ENCODE results near the gene MDH2.
"Not testable (repeated sequence)": the region's sequence is repeated elsewhere in the genome, so short reads cannot be mapped to it uniquely, and the experiment has no call there.

Gene MDH2

GRCh38 chr7:76089865-76090475, 42.1 kb downstream of the MDH2 start:
- TF ChIP-seq EZH2phosphoT487 (IDR thresholded peaks at IDR 0.05; ENCODE audit: borderline replicate concordance) (no peak), CTCF (conservative IDR thresholded peaks at IDR 0.05; ENCODE audit: low read length) (no peak)
- Histone ChIP-seq H3K9ac (ENCODE audit: low read depth, low read length, poor library complexity, severe bottlenecking) (no peak overlapping the region), H4K20me1 (ENCODE audit: insufficient read depth, low read length, poor library complexity, severe bottlenecking) (no peaks in the 10 kb centered on the region), H2AFZ (ENCODE audit: low read length) (no peak overlapping the region), H3K4me2 (ENCODE audit: low read depth, low read length, poor library complexity, severe bottlenecking) (no peak overlapping the region), H3K4me3 (ENCODE audit: low read length, poor library complexity, severe bottlenecking) (no peak overlapping the region), H3K9me2 (replicated peaks; ENCODE audit: low read depth, low read length) (no peaks in the 10 kb centered on the region), H3K36me3 (ENCODE audit: insufficient read depth, low read length) (peaks cover 4% of the 10 kb centered on the region; the same call in 1 of the 2 replicates), H3K79me2 (ENCODE audit: insufficient read depth, low read length) (no peaks in the 10 kb centered on the region), H3K9me3 (ENCODE audit: insufficient read depth, low read depth, low read length) (no peaks in the 10 kb centered on the region), H3F3A (ENCODE audit: low read depth) (no peaks in the 10 kb centered on the region), H3K27me3 (ENCODE audit: insufficient read depth, low read length, poor library complexity, severe bottlenecking) (no peaks in the 10 kb centered on the region), H3K4me1 (ENCODE audit: insufficient read depth, low read length, poor library complexity, severe bottlenecking) (no peaks in the 10 kb centered on the region)

DNA sequence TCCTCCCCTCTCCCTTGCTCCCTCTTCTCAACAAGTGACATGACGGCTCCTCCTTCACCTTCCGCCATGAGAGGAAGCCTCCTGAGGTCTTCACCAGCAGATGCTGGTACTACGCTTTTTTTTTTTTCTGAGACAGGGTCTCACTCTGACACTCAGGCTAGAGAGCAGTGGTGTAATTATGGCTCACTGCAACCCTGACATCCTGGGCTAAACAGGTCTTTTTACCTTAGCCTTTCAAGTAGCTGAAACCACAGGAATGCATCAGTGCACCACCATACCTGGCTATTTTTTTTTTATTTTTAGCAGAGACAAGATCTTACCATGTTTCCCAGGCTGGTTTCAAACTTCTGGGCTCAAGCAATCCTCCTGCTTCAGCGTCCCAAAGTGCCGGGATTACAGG, 43.6 kb downstream of the MDH2 start:
- Histone ChIP-seq H3K9ac (ENCODE audit: low read depth, low read length, poor library complexity, severe bottlenecking) (no peak overlapping the region), H4K20me1 (ENCODE audit: insufficient read depth, low read length, poor library complexity, severe bottlenecking) (no peaks in the 10 kb centered on the region), H3K4me2 (ENCODE audit: low read depth, low read length, poor library complexity, severe bottlenecking) (no peak overlapping the region), H2AFZ (ENCODE audit: low read length) (no peak overlapping the region), H3F3A (ENCODE audit: low read depth) (no peaks in the 10 kb centered on the region), H3K79me2 (ENCODE audit: insufficient read depth, low read length) (no peaks in the 10 kb centered on the region), H3K4me3 (ENCODE audit: low read length, poor library complexity, severe bottlenecking) (no peak overlapping the region), H3K9me2 (replicated peaks; ENCODE audit: low read depth, low read length) (no peaks in the 10 kb centered on the region), H3K36me3 (ENCODE audit: insufficient read depth, low read length) (peaks cover 4% of the 10 kb centered on the region; the same call in 1 of the 2 replicates), H3K27me3 (ENCODE audit: insufficient read depth, low read length, poor library complexity, severe bottlenecking) (no peaks in the 10 kb centered on the region), H3K4me1 (ENCODE audit: insufficient read depth, low read length, poor library complexity, severe bottlenecking) (no peaks in the 10 kb centered on the region), H3K9me3 (ENCODE audit: insufficient read depth, low read depth, low read length) (no peaks in the 10 kb centered on the region)
- TF ChIP-seq EZH2phosphoT487 (IDR thresholded peaks at IDR 0.05; ENCODE audit: borderline replicate concordance) (no peak), CTCF (conservative IDR thresholded peaks at IDR 0.05; ENCODE audit: low read length) (no peak)

DNA sequence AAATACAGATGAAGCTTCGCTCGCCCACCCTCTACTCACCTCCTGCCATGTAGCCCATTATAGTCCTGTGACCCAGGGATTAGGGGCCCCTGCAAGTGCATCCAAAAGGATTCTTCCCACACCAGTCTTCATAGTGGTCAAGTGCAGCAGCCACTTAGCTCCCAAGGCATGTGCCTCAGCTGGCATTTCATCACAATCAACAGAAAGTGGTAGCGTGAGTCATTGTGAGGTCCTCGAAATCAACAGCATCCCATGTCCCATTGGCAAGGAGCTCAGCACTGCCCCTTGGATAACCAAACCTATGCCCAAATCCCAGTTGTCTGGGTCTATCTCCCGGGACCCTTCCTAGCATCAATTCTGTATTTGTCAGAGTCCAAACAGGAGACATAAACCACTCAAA, 45.6 kb downstream of the MDH2 start:
- not testable (repeated sequence) for H2AFZ ChIP-seq (ENCODE audit: low read length); H3K9me2 ChIP-seq (replicated peaks; ENCODE audit: low read depth, low read length); H3K9ac ChIP-seq (ENCODE audit: low read depth, low read length, poor library complexity, severe bottlenecking); H3K27me3 ChIP-seq (ENCODE audit: insufficient read depth, low read length, poor library complexity, severe bottlenecking); H3K4me3 ChIP-seq (ENCODE audit: low read length, poor library complexity, severe bottlenecking); H3F3A ChIP-seq (ENCODE audit: low read depth); H3K36me3 ChIP-seq (ENCODE audit: insufficient read depth, low read length); H4K20me1 ChIP-seq (ENCODE audit: insufficient read depth, low read length, poor library complexity, severe bottlenecking); H3K4me2 ChIP-seq (ENCODE audit: low read depth, low read length, poor library complexity, severe bottlenecking); H3K9me3 ChIP-seq (ENCODE audit: insufficient read depth, low read depth, low read length); H3K4me1 ChIP-seq (ENCODE audit: insufficient read depth, low read length, poor library complexity, severe bottlenecking); H3K79me2 ChIP-seq (ENCODE audit: insufficient read depth, low read length)

GRCh38 chr7:76094326-76094725, 46.4 kb downstream of the MDH2 start:
- H3K79me2 ChIP-seq (ENCODE audit: insufficient read depth, low read length); H3K9ac ChIP-seq (ENCODE audit: low read depth, low read length, poor library complexity, severe bottlenecking); H3K36me3 ChIP-seq (ENCODE audit: insufficient read depth, low read length); H3F3A ChIP-seq (ENCODE audit: low read depth); H3K4me2 ChIP-seq (ENCODE audit: low read depth, low read length, poor library complexity, severe bottlenecking); H3K4me3 ChIP-seq (ENCODE audit: low read length, poor library complexity, severe bottlenecking); H4K20me1 ChIP-seq (ENCODE audit: insufficient read depth, low read length, poor library complexity, severe bottlenecking); H3K27me3 ChIP-seq (ENCODE audit: insufficient read depth, low read length, poor library complexity, severe bottlenecking); H3K9me2 ChIP-seq (replicated peaks; ENCODE audit: low read depth, low read length); H3K4me1 ChIP-seq (ENCODE audit: insufficient read depth, low read length, poor library complexity, severe bottlenecking); H3K9me3 ChIP-seq (ENCODE audit: insufficient read depth, low read depth, low read length); H2AFZ ChIP-seq (ENCODE audit: low read length): not testable (repeated sequence)

All from Loucy (cell line).